Skeletal muscle satellite cell (primary cell): ENCODE measurements around the gene STEAP3.
A peak's percentile ranks its signal among the peaks of the same experiment; 100 is the strongest.

Experiments used
- H3K27me3 ChIP-seq: 2 replicates; pipeline ENCODE4 v1.7.0; 2013; ENCODE audit warnings: low read length; ENCODE audit not compliant: control insufficient read depth, insufficient read depth
- H3K36me3 ChIP-seq: 2 replicates; pipeline ENCODE4 v1.7.0; 2013; ENCODE audit warnings: mild to moderate bottlenecking, control low read depth, low read length; ENCODE audit not compliant: insufficient read depth
- H3K4me1 ChIP-seq: 2 replicates; pipeline ENCODE4 v1.7.0; 2013; ENCODE audit warnings: low read length; ENCODE audit not compliant: control insufficient read depth, insufficient read depth
- H3K4me2 ChIP-seq: 2 replicates; pipeline ENCODE4 v1.7.0; 2013; ENCODE audit warnings: mild to moderate bottlenecking, low read length
- H3K4me3 ChIP-seq: 2 replicates; pipeline ENCODE4 v1.7.0; 2013; ENCODE audit warnings: low read length
- H3K9ac ChIP-seq: 2 replicates; pipeline ENCODE4 v1.7.0; 2013; ENCODE audit warnings: mild to moderate bottlenecking, low read depth, low read length, moderate library complexity
- H3K9me3 ChIP-seq: replicated peaks from 2 replicates; pipeline ENCODE4 v1.7.0; 2013; ENCODE audit warnings: mild to moderate bottlenecking, control low read depth, low read length

The STEAP3 gene

DNA sequence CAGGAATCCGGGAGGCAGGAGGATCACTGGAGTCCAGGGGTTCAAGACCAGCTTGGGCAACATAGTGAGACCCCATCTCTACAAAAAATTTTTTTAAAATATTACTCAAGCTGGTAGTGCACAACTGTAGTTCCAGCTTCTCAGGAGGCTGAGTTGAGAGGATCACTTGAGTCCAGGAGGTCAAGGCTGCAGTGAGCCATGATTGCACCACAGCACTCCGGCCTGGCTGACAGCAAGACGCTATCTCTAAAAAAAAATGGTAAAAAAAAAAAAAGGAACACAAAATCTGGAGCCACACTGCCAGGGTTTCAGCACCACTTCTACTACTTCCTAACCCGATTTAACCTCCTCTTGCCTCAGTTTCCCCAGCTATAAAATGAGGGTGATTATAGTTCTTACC is 57.0 kb downstream of the STEAP3 start:
- Histone ChIP-seq H3K27me3 (no peaks in the 10 kb centered on the region), H3K4me3 (no peak overlapping the region), H3K36me3 (no peaks in the 10 kb centered on the region), H3K9ac (no peak overlapping the region), H3K9me3 (no peaks in the 10 kb centered on the region), H3K4me2 (no peak overlapping the region), H3K4me1 (peaks cover 20% of the 10 kb centered on the region)

DNA sequence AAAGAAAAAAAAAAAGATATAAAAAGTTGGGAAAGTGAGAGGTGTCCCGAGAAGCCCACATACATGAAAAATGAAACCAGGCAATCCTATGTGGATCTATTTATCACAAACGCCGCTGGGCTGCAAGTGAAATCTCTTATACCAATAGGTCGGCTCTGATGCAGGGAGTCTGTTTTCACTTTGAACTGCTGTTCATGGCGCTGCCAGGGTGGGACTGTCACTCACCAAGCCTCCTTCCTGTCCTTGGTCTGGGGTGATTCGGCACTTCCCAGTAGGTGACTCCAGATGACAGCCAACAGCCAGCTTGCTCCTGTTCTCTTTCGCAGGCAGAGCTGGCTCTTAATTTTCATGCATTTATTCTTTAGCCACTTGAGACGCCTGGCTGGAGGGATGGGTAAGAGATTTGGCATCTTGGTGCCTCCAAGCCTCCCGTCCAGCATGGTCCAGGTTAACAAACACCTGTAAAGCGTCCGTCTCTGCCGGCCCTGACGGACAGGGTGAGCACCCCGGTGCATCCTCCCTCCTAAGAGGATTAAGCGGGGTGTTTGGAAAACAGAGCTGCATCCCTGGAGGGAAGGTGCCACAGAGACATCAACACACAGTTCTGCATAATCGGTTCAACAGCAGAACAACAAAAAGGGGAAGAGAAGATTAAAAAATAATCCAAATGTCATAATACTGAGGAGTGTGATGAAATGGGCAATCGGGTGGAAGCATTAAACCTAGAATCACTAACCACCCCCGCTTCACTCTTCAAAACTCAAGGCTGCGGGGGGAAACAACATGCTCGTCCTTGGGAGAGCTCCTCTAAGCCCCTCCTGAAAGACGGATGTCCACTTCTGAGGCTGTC is 58.7 kb downstream of the STEAP3 start:
- no peaks in the 10 kb centered on the region for H3K27me3 ChIP-seq
- peaks cover 20% of the 10 kb centered on the region for H3K4me1 ChIP-seq
- no peak overlapping the region for H3K9ac ChIP-seq
- no peaks in the 10 kb centered on the region for H3K9me3 ChIP-seq
- no peak overlapping the region for H3K4me3 ChIP-seq
- H3K4me2 ChIP-seq = no peak overlapping the region
- no peaks in the 10 kb centered on the region for H3K36me3 ChIP-seq

DNA sequence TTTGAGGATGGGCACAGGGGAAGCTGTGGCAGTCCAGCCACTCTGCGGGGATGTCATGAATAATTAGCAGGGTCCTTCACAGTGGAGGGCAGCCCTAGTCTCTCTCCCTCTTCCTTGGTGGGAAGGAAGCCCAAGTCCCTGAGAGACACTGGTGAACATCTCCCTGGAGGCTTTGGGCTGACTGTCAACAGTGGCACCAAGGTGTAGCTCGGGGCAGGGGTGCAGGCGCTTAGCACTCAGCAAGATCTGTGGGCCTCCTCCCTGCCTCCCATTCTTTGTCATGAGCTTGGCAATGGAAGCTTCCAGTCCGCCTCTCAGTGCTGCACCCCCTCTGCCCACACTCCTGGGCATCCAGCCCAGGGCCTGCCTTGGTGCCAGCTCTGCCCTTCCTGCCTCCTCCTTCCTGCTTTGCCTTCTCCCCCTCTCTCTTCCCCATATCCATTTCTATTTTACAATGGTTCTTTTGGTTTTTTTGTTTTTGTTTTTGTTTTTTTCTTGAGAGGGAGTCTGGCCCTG is 59.4 kb downstream of the STEAP3 start:
- no peak overlapping the region for H3K4me3 ChIP-seq
- H3K4me1 ChIP-seq = peaks cover 20% of the 10 kb centered on the region
- no peaks in the 10 kb centered on the region for H3K36me3 ChIP-seq
- no peaks in the 10 kb centered on the region for H3K9me3 ChIP-seq
- H3K4me2 ChIP-seq = peak overlapping the region; percentile 18
- no peak overlapping the region for H3K9ac ChIP-seq
- no peaks in the 10 kb centered on the region for H3K27me3 ChIP-seq

DNA sequence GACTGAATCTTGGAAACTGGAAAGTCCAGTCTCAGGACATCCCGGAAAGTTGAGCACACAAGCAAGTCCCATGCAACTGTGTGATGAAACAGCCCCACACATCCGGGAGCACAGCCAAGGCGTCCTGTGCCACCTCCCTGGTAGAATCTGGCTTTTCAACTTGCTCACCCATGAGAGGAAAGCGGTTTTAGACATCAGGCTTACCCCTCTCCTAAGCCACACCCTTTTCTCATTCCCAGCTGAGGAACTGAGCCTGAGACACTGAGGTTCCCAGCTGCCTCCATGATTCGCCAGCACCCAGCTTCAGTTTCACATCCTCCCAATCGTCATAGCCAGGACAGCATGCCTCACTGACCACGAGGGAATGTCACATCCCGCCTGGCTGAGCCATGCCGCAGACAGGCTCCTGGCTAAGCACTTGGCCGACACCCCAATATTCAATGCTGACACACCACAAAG is 60.3 kb downstream of the STEAP3 start:
- H3K4me3 ChIP-seq = peak overlapping the region; percentile 3
- no peak overlapping the region for H3K9ac ChIP-seq
- peaks cover 20% of the 10 kb centered on the region for H3K4me1 ChIP-seq
- no peaks in the 10 kb centered on the region for H3K27me3 ChIP-seq
- no peaks in the 10 kb centered on the region for H3K9me3 ChIP-seq
- H3K36me3 ChIP-seq = no peaks in the 10 kb centered on the region
- H3K4me2 ChIP-seq = peak overlapping the region; percentile 59

DNA sequence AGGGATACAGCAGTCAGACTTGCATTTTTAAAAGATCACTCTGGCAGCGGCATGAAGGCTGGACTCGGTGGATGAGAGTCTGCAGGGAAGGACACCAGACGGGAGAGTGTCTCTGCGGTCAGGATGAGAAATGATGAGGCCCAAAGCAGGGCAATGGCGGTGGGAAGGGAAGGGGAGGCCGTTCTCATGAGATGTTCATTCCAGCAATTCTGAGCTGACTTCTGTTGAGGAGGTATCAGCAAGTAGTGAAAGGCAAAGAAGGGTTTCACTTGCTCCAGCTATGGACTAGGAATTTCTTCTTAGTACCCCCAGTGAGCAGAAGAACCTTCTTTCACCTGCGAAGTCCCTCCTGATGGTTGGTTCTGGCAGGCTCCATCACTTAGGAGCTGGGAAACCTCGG is 63.0 kb downstream of the STEAP3 start:
- Histone ChIP-seq H3K9me3 (no peaks in the 10 kb centered on the region), H3K4me2 (no peak overlapping the region), H3K4me3 (no peak overlapping the region), H3K9ac (no peak overlapping the region), H3K27me3 (no peaks in the 10 kb centered on the region), H3K4me1 (peaks cover 20% of the 10 kb centered on the region), H3K36me3 (no peaks in the 10 kb centered on the region)

DNA sequence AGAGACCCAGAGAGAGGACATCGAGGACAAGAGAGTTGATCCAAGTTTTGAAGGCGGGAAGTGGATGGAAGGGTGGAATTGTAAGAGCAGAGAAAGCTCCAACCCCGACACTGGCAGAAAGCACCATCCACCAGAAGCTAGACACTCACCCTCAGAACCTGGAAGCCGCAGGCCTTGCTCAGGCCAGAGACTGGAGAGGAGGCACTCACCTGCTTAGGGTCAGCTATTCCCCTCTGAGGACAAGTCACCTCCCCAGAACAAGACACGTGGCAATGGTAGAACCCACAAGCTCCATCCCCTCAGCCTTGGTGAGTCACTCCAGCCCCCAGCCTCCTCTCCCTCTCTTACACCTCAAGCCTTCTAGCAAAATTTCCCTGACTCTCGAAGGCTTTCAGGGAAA is 64.9 kb downstream of the STEAP3 start:
- no peak overlapping the region for H3K4me2 ChIP-seq
- no peaks in the 10 kb centered on the region for H3K9me3 ChIP-seq
- no peak overlapping the region for H3K9ac ChIP-seq
- H3K27me3 ChIP-seq = no peaks in the 10 kb centered on the region
- peaks cover 11% of the 10 kb centered on the region for H3K4me1 ChIP-seq
- H3K4me3 ChIP-seq = no peak overlapping the region
- no peaks in the 10 kb centered on the region for H3K36me3 ChIP-seq

DNA sequence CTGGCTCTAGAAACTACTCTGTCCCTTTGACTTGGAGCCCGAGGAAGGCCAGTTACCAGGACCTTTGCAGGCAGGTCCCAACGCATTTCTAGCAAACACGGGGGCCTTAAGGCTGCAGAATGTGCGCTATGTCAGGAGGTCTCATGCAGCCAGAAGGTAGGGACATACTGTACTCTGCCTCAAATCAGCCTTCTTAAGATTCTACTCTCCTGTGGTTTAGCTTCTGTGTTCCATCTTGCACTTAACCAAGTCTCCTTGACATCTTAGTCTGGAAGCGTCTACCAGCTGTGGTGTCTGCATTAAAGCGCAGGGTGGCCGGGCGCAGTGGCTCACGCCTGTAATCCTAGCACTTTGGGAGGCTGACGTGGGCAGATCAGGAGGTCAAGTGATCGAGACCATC is 65.5 kb downstream of the STEAP3 start:
- Histone ChIP-seq H3K27me3 (no peaks in the 10 kb centered on the region), H3K9ac (no peak overlapping the region), H3K9me3 (no peaks in the 10 kb centered on the region), H3K4me3 (no peak overlapping the region), H3K36me3 (no peaks in the 10 kb centered on the region), H3K4me1 (peaks cover 6% of the 10 kb centered on the region), H3K4me2 (no peak overlapping the region)

DNA sequence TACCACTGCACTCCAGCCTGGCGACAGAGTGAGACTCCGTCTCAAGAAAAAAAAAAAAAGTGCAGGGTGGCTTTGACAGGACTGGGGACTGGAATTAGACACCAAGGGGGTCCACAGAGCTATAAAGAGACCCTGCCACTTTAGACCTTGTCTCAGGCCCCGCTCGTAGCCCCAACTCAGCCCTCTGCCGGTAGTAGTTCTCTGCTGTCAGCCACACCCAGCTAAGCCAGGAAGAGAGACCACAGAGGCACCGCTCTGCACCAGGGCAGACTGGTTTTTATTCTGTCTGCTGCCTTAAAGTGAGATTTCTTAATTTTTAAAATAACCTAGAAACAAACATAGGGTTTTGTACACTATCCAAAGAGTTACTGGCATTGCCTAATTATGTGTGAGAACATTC is 66.0 kb downstream of the STEAP3 start:
- Histone ChIP-seq H3K4me1 (peaks cover under 1% of the 10 kb centered on the region), H3K9ac (no peak overlapping the region), H3K4me3 (no peak overlapping the region), H3K27me3 (no peaks in the 10 kb centered on the region), H3K9me3 (no peaks in the 10 kb centered on the region), H3K36me3 (no peaks in the 10 kb centered on the region), H3K4me2 (no peak overlapping the region)

DNA sequence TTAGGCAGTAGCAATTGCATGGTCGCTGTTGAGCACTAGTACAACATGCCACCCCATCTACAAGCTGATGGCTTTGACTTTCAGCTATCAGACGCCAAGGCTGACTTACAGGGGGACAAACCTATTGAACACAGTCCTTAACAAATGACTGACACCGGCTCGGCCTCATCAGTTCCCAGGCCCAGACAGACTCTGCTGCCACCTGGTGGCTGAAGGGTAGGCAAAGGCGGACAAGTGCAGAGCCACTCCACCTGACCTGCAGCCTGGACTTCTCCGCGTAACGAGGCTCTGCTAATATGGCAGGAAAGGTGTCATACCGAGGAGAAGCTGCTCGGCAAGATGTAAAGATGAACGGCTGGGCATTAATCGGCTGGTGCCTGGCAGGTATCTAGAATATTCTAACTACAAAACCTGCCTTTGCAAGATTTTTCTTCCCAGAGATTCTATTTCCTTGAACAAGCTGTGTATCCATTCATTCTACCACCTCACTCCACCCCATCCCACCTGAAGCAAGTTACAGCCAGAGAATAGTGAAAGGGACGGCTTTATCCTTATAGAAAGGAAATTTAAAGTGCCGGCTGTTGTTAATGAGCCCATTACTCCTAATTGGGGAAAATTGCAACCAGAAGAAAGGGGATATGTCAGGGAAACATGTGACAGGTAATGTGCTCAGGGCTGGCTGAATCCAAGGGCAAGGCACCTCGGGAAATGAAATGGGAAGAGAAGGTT is 67.4 kb downstream of the STEAP3 start:
- H3K27me3 ChIP-seq = no peaks in the 10 kb centered on the region
- no peak overlapping the region for H3K4me2 ChIP-seq
- H3K4me1 ChIP-seq = no peaks in the 10 kb centered on the region
- H3K9ac ChIP-seq = no peak overlapping the region
- H3K4me3 ChIP-seq = no peak overlapping the region
- no peaks in the 10 kb centered on the region for H3K9me3 ChIP-seq
- H3K36me3 ChIP-seq = no peaks in the 10 kb centered on the region

DNA sequence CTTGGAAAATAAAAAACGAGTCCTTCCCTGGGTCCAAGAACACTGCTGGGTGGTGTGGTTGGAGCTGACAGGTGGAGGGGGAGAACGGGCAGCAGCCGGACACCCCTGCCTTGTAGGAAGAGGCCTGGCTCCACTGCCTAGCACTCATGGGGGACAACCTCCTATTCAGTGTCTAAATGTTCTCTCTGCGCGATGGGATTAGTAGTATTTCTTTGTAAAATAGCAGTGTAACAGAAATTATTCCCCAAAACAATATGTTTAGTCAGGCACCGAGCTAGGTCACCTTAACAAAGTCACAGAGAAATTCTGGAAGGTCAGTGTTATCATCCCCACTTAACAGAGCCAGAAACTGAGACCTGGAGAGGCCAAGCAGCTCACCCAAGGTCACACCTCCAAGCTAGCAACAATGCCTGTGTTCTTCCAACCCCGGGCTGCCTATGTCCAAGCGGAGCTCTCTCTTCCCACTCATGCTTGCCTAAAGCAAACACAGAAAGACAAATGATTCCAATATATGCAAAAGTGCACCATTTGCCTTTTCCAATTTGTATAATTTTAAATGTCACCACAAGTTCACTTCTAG is 68.0 kb downstream of the STEAP3 start:
- Histone ChIP-seq H3K4me2 (no peak overlapping the region), H3K9me3 (no peaks in the 10 kb centered on the region), H3K9ac (no peak overlapping the region), H3K4me1 (no peaks in the 10 kb centered on the region), H3K36me3 (no peaks in the 10 kb centered on the region), H3K4me3 (no peak overlapping the region), H3K27me3 (no peaks in the 10 kb centered on the region)

DNA sequence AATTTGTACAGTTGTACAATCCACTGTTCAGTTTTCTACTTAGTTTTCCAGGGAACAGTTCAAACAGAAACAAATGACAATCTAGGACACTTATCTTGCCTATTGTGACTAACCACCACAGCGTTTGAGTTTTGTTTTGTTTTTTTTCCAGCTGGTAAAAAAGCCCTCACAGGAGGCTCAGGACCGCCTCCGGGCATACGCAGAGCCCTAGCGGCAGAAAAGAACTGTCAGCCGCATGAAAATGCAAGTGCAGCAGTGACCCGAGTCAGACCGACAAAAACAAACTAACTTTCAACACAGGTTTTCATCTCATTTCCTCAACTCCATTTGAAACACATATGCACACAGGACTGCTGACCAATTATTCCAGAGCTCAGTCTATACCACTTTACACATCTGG is 68.6 kb downstream of the STEAP3 start:
- H3K36me3 ChIP-seq = no peaks in the 10 kb centered on the region
- peak overlapping the region; percentile 38 for H3K4me2 ChIP-seq
- H3K4me1 ChIP-seq = no peaks in the 10 kb centered on the region
- H3K4me3 ChIP-seq = no peak overlapping the region
- H3K27me3 ChIP-seq = no peaks in the 10 kb centered on the region
- no peaks in the 10 kb centered on the region for H3K9me3 ChIP-seq
- H3K9ac ChIP-seq = no peak overlapping the region
